Neutrophil (primary cell): ENCODE data around the gene AATK.

Experiments used
- H3K27ac ChIP-seq: fragments of 200-600 bp; sonication (generic); 2 replicates; pipeline ENCODE4 v1.5.1; 2016; ENCODE audit warnings: mild to moderate bottlenecking, moderate library complexity
- H3K27me3 ChIP-seq: fragments of 200-600 bp; sonication (generic); 2 replicates; pipeline ENCODE4 v1.6.0; 2016; ENCODE audit warnings: mild to moderate bottlenecking
- H3K36me3 ChIP-seq: fragments of 200-600 bp; sonication (generic); 2 replicates; pipeline ENCODE4 v1.5.1; 2017
- H3K4me1 ChIP-seq, 2 experiments: fragments of 200-600 bp in 1 of 2; sonication (generic) in 1 of 2; 1 replicate in 1 of 2; 2 replicates in 1 of 2; pipeline versions ENCODE4 v1.5.1 to v1.6.1; 2013 to 2016; ENCODE audit warnings: low read depth in 1 of 2, low read length in 1 of 2, mild to moderate bottlenecking in 1 of 2, moderate library complexity in 1 of 2; ENCODE audit not compliant: control insufficient read depth in 1 of 2, insufficient read depth in 1 of 2
- H3K4me3 ChIP-seq, 2 experiments: fragments of 200-600 bp in 1 of 2; sonication (generic) in 1 of 2; 1 replicate in 1 of 2; 2 replicates in 1 of 2; pipeline ENCODE4 v1.5.1; 2013 to 2016; ENCODE audit warnings: low read depth in 1 of 2, low read length in 1 of 2, mild to moderate bottlenecking in 1 of 2, moderate library complexity in 1 of 2
- H3K9me3 ChIP-seq: fragments of 200-600 bp; sonication (generic); 2 replicates; pipeline ENCODE4 v1.5.1; 2016
- CTCF ChIP-seq: fragments of 200-600 bp; sonication (generic); IDR thresholded peaks from 2 replicates; pipeline ENCODE4 v1.5.1; 2016; ENCODE audit warnings: antibody characterized with exemption

Gene AATK

DNA sequence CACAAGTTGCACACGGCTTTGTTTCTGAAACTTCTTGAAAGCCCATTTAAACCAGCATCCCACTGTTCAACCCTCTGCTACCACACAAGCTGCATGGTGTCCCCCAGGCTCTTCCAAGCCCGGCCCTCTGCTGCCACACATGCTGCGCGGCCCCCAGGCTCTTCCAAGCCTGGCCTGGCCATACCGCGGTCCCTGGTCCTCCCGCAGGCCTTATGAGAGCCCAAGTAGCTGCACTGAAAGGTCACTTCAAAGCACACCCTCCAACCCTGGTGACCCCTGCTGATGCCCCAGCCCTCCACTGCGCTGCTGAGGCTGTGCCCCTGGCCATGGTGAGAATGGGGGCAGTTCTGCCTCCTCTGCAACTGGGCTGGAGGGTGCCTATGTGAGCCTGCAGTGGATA, 26.6 kb downstream of the AATK start:
- peaks cover 53% of the 10 kb centered on the region for H3K36me3 ChIP-seq
- H3K4me3 ChIP-seq = no peak overlapping the region
- no peaks in the 10 kb centered on the region for H3K9me3 ChIP-seq
- TF ChIP-seq CTCF = no peak
- H3K27ac ChIP-seq = no peak overlapping the region
- peaks cover 14 to 28% of the 10 kb centered on the region in 2 experiments for H3K4me1 ChIP-seq
- no peaks in the 10 kb centered on the region for H3K27me3 ChIP-seq

- TF ChIP-seq CTCF = no peak
- peaks cover 53% of the 10 kb centered on the region for H3K36me3 ChIP-seq
- H3K27ac ChIP-seq = no peak overlapping the region
- H3K27me3 ChIP-seq = no peaks in the 10 kb centered on the region
- no peaks in the 10 kb centered on the region for H3K9me3 ChIP-seq
- H3K4me3 ChIP-seq = no peak overlapping the region
- peaks cover 14 to 18% of the 10 kb centered on the region in 2 experiments for H3K4me1 ChIP-seq
Observed at GRCh38 chr17:81138500-81138899, 27.5 kb downstream of the AATK start.

- no peak overlapping the region for H3K27ac ChIP-seq
- H3K4me1 ChIP-seq = peaks cover 11 to 14% of the 10 kb centered on the region in 2 experiments
- no peaks in the 10 kb centered on the region for H3K9me3 ChIP-seq
- H3K27me3 ChIP-seq = no peaks in the 10 kb centered on the region
- no peak overlapping the region for H3K4me3 ChIP-seq
- peaks cover 53% of the 10 kb centered on the region for H3K36me3 ChIP-seq
- no peak for TF ChIP-seq CTCF
Observed at GRCh38 chr17:81138083-81138482, 27.9 kb downstream of the AATK start.

- no peak for TF ChIP-seq CTCF
- H3K4me3 ChIP-seq = no peak overlapping the region
- H3K36me3 ChIP-seq = peaks cover 54% of the 10 kb centered on the region
Observed at GRCh38 chr17:81137248-81137647, 28.8 kb downstream of the AATK start.

DNA sequence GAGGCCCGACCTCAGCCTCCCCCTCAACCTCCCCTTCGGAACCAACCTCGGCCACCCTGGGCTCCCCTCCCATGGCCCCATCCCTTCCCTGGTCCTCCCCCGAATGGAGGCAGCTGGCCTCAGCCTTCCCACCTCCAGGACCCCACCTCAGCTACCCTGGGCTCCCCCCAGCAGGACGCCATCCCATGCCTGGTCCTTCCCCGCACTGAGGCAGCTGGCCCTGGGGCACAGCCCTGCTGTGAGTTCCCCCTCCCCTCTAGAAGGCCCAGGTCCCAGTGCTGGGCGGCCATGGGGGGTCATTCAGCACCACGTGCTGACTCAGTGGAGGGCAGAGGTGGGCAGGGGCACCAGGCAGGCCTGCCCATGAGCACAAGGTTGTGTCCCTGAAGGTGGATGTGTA, 29.7 kb downstream of the AATK start:
- Histone ChIP-seq H3K4me3 (no peak overlapping the region), H3K4me1 (no peaks in the 10 kb centered on the region), H3K36me3 (peaks cover 63% of the 10 kb centered on the region), H3K9me3 (no peaks in the 10 kb centered on the region), H3K27me3 (no peaks in the 10 kb centered on the region), H3K27ac (no peak overlapping the region)
- TF ChIP-seq CTCF = no peak

More at GRCh38 chr17:81137248-81137647, 28.8 kb downstream of the AATK start:
- Histone ChIP-seq H3K4me1 (peaks cover 5 to 6% of the 10 kb centered on the region in 2 experiments), H3K27me3 (no peaks in the 10 kb centered on the region), H3K27ac (no peak overlapping the region), H3K9me3 (no peaks in the 10 kb centered on the region)
